Neutrophil (primary cell): ENCODE measurements around the gene MAP2.

ENCODE experiments used
- H3K27ac ChIP-seq: fragments of 200-600 bp; sonication (generic); 2 replicates; pipeline ENCODE4 v1.5.1; 2016; ENCODE audit warnings: mild to moderate bottlenecking, moderate library complexity
- H3K27me3 ChIP-seq: fragments of 200-600 bp; sonication (generic); 2 replicates; pipeline ENCODE4 v1.6.0; 2016; ENCODE audit warnings: mild to moderate bottlenecking
- H3K36me3 ChIP-seq: fragments of 200-600 bp; sonication (generic); 2 replicates; pipeline ENCODE4 v1.5.1; 2017
- H3K4me1 ChIP-seq, 2 experiments: fragments of 200-600 bp in 1 of 2; sonication (generic) in 1 of 2; 1 replicate in 1 of 2; 2 replicates in 1 of 2; pipeline versions ENCODE4 v1.5.1 to v1.6.1; 2013 to 2016; ENCODE audit warnings: low read depth in 1 of 2, low read length in 1 of 2, mild to moderate bottlenecking in 1 of 2, moderate library complexity in 1 of 2; ENCODE audit not compliant: control insufficient read depth in 1 of 2, insufficient read depth in 1 of 2
- H3K4me3 ChIP-seq, 2 experiments: fragments of 200-600 bp in 1 of 2; sonication (generic) in 1 of 2; 1 replicate in 1 of 2; 2 replicates in 1 of 2; pipeline ENCODE4 v1.5.1; 2013 to 2016; ENCODE audit warnings: low read depth in 1 of 2, low read length in 1 of 2, mild to moderate bottlenecking in 1 of 2, moderate library complexity in 1 of 2
- H3K9me3 ChIP-seq: fragments of 200-600 bp; sonication (generic); 2 replicates; pipeline ENCODE4 v1.5.1; 2016
- CTCF ChIP-seq: fragments of 200-600 bp; sonication (generic); IDR thresholded peaks from 2 replicates; pipeline ENCODE4 v1.5.1; 2016; ENCODE audit warnings: antibody characterized with exemption

The MAP2 gene

DNA sequence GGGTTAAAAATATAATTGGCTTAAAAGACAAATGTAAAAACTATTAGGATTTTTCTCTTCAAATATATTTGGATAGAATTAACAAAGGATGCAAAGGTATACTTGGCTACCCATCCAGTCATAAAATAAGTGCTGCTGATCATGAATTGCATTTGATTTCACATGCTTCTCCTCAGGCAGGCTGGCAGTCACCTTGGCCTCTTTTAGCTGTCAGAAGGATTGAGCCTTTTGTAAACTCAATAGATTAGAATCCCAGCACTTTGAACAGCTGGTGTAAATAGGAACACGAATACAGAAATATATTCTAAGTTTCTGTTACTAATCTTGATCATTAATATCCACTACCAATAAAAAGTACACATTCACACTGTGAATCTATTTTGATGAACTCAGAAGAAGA, 178.4 kb downstream of the MAP2 start:
- no peaks in the 10 kb centered on the region for H3K27me3 ChIP-seq
- H3K36me3 ChIP-seq, result no peaks in the 10 kb centered on the region
- H3K4me3 ChIP-seq, result no peak overlapping the region
- no peak overlapping the region for H3K27ac ChIP-seq
- no peaks in the 10 kb centered on the region for H3K4me1 ChIP-seq
- no peaks in the 10 kb centered on the region for H3K9me3 ChIP-seq
- TF ChIP-seq CTCF, result no peak

DNA sequence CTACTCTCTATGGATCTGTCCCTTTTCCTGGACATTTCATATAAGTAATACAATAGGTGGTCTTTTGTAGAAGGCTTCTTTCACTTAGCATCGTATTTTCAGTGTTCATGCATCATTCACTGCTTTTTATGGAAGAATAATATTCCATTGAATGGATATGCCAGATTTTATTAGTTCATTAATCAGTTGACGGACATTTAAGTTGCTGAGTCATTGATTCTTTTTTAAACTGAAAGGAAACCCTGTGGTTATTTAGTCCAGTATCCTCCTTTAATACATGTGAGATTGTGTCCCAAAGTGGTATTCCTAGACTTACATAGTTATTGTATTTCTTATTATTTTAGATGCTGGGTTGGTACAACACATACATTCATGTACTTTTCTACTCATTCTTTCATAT, 185.7 kb downstream of the MAP2 start:
- no peak for TF ChIP-seq CTCF
- Histone ChIP-seq H3K4me3 (no peak overlapping the region), H3K36me3 (no peaks in the 10 kb centered on the region), H3K9me3 (no peaks in the 10 kb centered on the region), H3K27ac (no peak overlapping the region), H3K27me3 (no peaks in the 10 kb centered on the region), H3K4me1 (no peaks in the 10 kb centered on the region)

GRCh38 chr2:209610631-209611030, 186.8 kb downstream of the MAP2 start:
- no peak overlapping the region for H3K27ac ChIP-seq
- no peaks in the 10 kb centered on the region for H3K36me3 ChIP-seq
- no peaks in the 10 kb centered on the region for H3K9me3 ChIP-seq
- H3K4me1 ChIP-seq, result no peaks in the 10 kb centered on the region
- no peaks in the 10 kb centered on the region for H3K27me3 ChIP-seq
- TF ChIP-seq CTCF, result no peak
- H3K4me3 ChIP-seq, result no peak overlapping the region

DNA sequence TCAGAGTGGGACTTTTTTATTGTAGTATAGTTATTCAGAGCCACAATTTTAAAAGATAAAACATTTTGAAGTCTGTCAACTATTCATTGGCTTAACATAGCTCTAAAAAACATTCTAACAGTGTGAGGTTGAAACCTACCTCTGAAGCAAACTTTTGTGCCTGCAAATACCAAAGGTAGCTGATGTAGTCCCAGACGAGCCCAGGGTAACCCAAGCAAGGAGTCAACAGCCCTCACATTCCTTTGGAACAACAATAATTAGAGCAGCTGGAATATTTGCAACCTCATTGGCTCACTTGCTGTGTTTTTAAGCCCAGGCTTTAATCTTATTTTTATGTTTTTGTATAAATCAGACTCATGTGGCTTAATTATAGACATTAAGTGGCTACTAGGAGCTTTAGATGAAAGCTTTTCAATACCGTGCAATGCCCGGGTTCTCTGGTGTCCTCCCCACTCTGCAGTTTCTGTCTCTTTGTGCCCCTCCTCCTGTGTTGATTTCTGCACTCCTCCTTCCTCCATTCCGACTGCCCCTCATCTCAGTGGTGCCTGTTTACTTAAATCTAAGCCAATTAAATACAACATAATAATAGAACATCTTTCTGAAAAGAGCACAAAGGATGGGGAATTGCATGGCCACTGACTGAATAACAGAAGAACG, 189.9 kb downstream of the MAP2 start:
- Histone ChIP-seq H3K27ac (no peak overlapping the region), H3K9me3 (no peaks in the 10 kb centered on the region), H3K4me1 (no peaks in the 10 kb centered on the region), H3K36me3 (no peaks in the 10 kb centered on the region), H3K27me3 (no peaks in the 10 kb centered on the region), H3K4me3 (no peak overlapping the region)
- TF ChIP-seq CTCF, result no peak

- Histone ChIP-seq H3K27ac (no peak overlapping the region), H3K27me3 (no peaks in the 10 kb centered on the region), H3K9me3 (no peaks in the 10 kb centered on the region), H3K36me3 (no peaks in the 10 kb centered on the region), H3K4me1 (no peaks in the 10 kb centered on the region), H3K4me3 (no peak overlapping the region)
- no peak for TF ChIP-seq CTCF
These were observed 191.0 kb downstream of the MAP2 start for GRCh38 chr2:209614690-209615369.
